K562 (cell line): ENCODE results near the gene TMEM141. TPM values are rescaled to one million over a fixed set of nuclear protein-coding genes. Genes with fewer than 3 reads are reported as not detected.

Experiments
- ATAC-seq: fragments of 200-7000 bp; cut with Tn5 transposase; 3 replicates; pipeline ENCODE4 v1.9.1; 2020; ENCODE audit warnings: moderate library complexity
- BruUV-seq: library from RNA; stranded (reverse); fragments of 400-500 nt; replicated peaks from 2 replicates; lab custom pipeline; 2021; lab: Mats Ljungman, UMichigan
- CTCF ChIA-PET: fragments of 300-600 bp; formaldehyde crosslinking; extraction: SDS; loops from one replicate; lab custom pipeline; 2021; ENCODE audit warnings: low intra/inter-chr PET ratio; lab: Yijun Ruan, JAX
- POLR2A ChIA-PET: fragments of 300-600, 350-650 bp; sonication (Branson Sonifier 250); formaldehyde crosslinking; extraction: SDS; loops from one replicate; lab custom pipeline; 2021; ENCODE audit warnings: antibody characterized with exemption, inconsistent platforms; lab: Yijun Ruan, JAX
- DNase-seq, 4 experiments: peaks; one replicate each; pipeline versions ENCODE4 v3.0.0 to v3.0.0-alpha.2; 2011 to 2018; ENCODE audit warnings: low spot score in 3 of 4, mixed read lengths in 3 of 4; ENCODE audit errors: extremely low read depth in 1 of 4
- FAIRE-seq: peaks from 2 replicates; lab custom pipeline; 2011; peaks lifted over from hg19 to GRCh38; lab: Jason Lieb, UNC
- H2AFZ ChIP-seq: 2 replicates; pipeline ENCODE4 v1.6.0; 2011; ENCODE audit warnings: low read depth, low read length, control low read depth, inconsistent platforms
- H3K27ac ChIP-seq: fragments of 200-600 bp; 3 replicates; pipeline ENCODE4 v1.8.0; 2011; ENCODE audit warnings: low read depth, mild to moderate bottlenecking, control low read depth, inconsistent platforms, low read length, moderate library complexity, mixed read lengths; ENCODE audit errors: extremely low read depth
- H3K27me3 ChIP-seq, 2 experiments: fragments of 300-600 bp in 1 of 2; 2 replicates in 1 of 2; 3 replicates in 1 of 2; pipeline versions ENCODE4 v1.6.0 to v1.8.0; 2011; ENCODE audit warnings: inconsistent platforms in 2 of 2, low read length in 2 of 2, mild to moderate bottlenecking in 1 of 2, mixed read lengths in 1 of 2, moderate library complexity in 1 of 2; ENCODE audit not compliant: control insufficient read depth in 2 of 2, insufficient read depth in 2 of 2
- H3K36me3 ChIP-seq: fragments of 300-600 bp; 3 replicates; pipeline ENCODE4 v1.8.0; 2011; ENCODE audit warnings: mild to moderate bottlenecking, low read length, inconsistent platforms; ENCODE audit not compliant: control insufficient read depth, insufficient read depth
- H3K4me1 ChIP-seq, 2 experiments: fragments of 200-600 bp in 1 of 2; replicated peaks in 1 of 2; 2 replicates in 1 of 2; 3 replicates in 1 of 2; pipeline versions ENCODE4 v1.5.1 to v1.8.0; 2011; ENCODE audit warnings: inconsistent platforms in 2 of 2, low read length in 2 of 2, mild to moderate bottlenecking in 1 of 2, mixed read lengths in 1 of 2, moderate library complexity in 1 of 2; ENCODE audit not compliant: control insufficient read depth in 2 of 2, insufficient read depth in 2 of 2
- H3K4me2 ChIP-seq: 2 replicates; pipeline ENCODE4 v1.6.1; 2011; ENCODE audit warnings: low read length, control low read depth, inconsistent platforms, mixed read lengths; ENCODE audit not compliant: insufficient read depth
- H3K4me3 ChIP-seq: fragments of 200-600 bp; sonication (generic), shearing (Covaris generic); 2 replicates; pipeline ENCODE4 v1.5.1; 2016; ENCODE audit warnings: control low read depth, inconsistent platforms
- H3K79me2 ChIP-seq: fragments of 200-600 bp; 3 replicates; pipeline ENCODE4 v1.8.0; 2011; ENCODE audit warnings: low read length, inconsistent platforms; ENCODE audit not compliant: control insufficient read depth, insufficient read depth
- H3K9ac ChIP-seq, 2 experiments: 2 replicates each; pipeline versions ENCODE4 v1.6.0 to v1.6.1; 2011; ENCODE audit warnings: low read depth in 2 of 2, low read length in 2 of 2, control low read depth in 1 of 2, inconsistent platforms in 1 of 2, mild to moderate bottlenecking in 1 of 2, mixed read lengths in 1 of 2; ENCODE audit not compliant: insufficient read depth in 1 of 2
- H3K9me1 ChIP-seq: one replicate; pipeline ENCODE4 v1.6.0; 2011; ENCODE audit warnings: inconsistent platforms, mild to moderate bottlenecking, low read length, moderate library complexity; ENCODE audit not compliant: control insufficient read depth, insufficient read depth
- H3K9me3 ChIP-seq: replicated peaks from 2 replicates; pipeline ENCODE4 v1.5.1; 2011; ENCODE audit warnings: low read depth, low read length, inconsistent platforms; ENCODE audit not compliant: control insufficient read depth, insufficient read depth
- H4K20me1 ChIP-seq: replicated peaks from 2 replicates; pipeline ENCODE4 v1.6.1; 2011; ENCODE audit warnings: low read length, inconsistent platforms, mixed read lengths; ENCODE audit not compliant: control insufficient read depth, insufficient read depth
- HNRNPL ChIP-seq: fragments of 200-400 bp; formaldehyde crosslinking; IDR thresholded peaks from 2 replicates; pipeline ENCODE4 v1.6.1; 2017; ENCODE audit warnings: low read depth, mild to moderate bottlenecking, low read length
- POLR2G ChIP-seq: fragments of 200-400 bp; formaldehyde crosslinking; IDR thresholded peaks from 2 replicates; pipeline ENCODE4 v1.6.1; 2017; ENCODE audit warnings: low read depth, mild to moderate bottlenecking, antibody characterized with exemption, low read length, moderate library complexity
- RBM22 ChIP-seq: fragments of 200-400 bp; formaldehyde crosslinking; IDR thresholded peaks from 2 replicates; pipeline ENCODE4 v1.6.1; 2018; ENCODE audit warnings: low read length, low read depth; ENCODE audit not compliant: poor library complexity, severe bottlenecking
- ZNF764 ChIP-seq: fragments of 250-450 bp; sonication (Bioruptor Pico); IDR thresholded peaks from 2 replicates; pipeline ENCODE4 v1.4.0; 2020; ENCODE audit warnings: low read depth, mild to moderate bottlenecking, moderate library complexity
- WGBS: fragments of 100-300 bp; shearing (Covaris generic); methylation state at CpG from one replicate; pipeline ENCODE4 v1.1.6; 2016; ENCODE audit warnings: low coverage, mixed read lengths; ENCODE audit not compliant: insufficient coverage; ENCODE audit errors: missing lambda C conversion rate; 5-methylcytosine and 5-hydroxymethylcytosine counted together
- in situ Hi-C: fragments of 300-500 bp; cut with MboI; formaldehyde crosslinking; loops from 4 replicates; pipeline ENCODE4 v1.15.0; 2018; ENCODE audit warnings: inconsistent platforms, mixed read lengths
- intact Hi-C: fragments of 100-400 bp; cut with micrococcal nuclease; formaldehyde crosslinking; loops from 2 replicates; pipeline ENCODE4 v1.14.2; 2022
- polyA plus RNA-seq, 8 experiments: library from polyadenylated mRNA; depleted of rRNA in 4 of 8; stranded (reverse) in 5 of 8; unstranded in 3 of 8; fragments of >200 nt; fragmentation: Nextera tagmentation in 2 of 8; fragmentation: Illumina TruSeq in 1 of 8; extraction: Ambion mirVana in 2 of 8; extraction: Trizol in 1 of 8; gene quantifications; 2 replicates each; pipeline versions ENCODE4 v1.2.1 to v1.2.3, GENCODE V29; 2011 to 2014; ENCODE audit warnings: inconsistent platforms in 1 of 8, missing spikeins in 1 of 8
- total RNA-seq, 7 experiments: library from RNA; depleted of rRNA in 6 of 7; stranded (reverse); fragments of >200 nt in 6 of 7; fragmentation: Illumina TruSeq in 2 of 7; extraction: Trizol in 2 of 7; gene quantifications; 2 replicates each; pipeline versions ENCODE4 v1.2.1 to v1.2.3, GENCODE V29; 2011 to 2021; ENCODE audit warnings: low replicate concordance in 1 of 7
- TF ChIP-seq, protein P1 (sequence below): fragments of 250-450 bp; sonication (Bioruptor Pico); IDR thresholded peaks from 2 replicates; pipeline ENCODE4 v1.4.0; 2020; ENCODE audit warnings: mild to moderate bottlenecking, moderate library complexity, borderline replicate concordance
- TF ChIP-seq, protein P2 (sequence below), 3 experiments: fragments of 200-800 bp in 1 of 3; sonication (Bioruptor generic) in 1 of 3; sonication (generic) in 1 of 3; formaldehyde crosslinking in 1 of 3; IDR thresholded peaks; 2 replicates each; pipeline versions ENCODE4 v1.6.1 to v1.8.0; 2016 to 2022; ENCODE audit warnings: mild to moderate bottlenecking in 2 of 3, missing compliant biosample characterization in 2 of 3, missing genetic modification characterization in 2 of 3, missing genetic modification reagents in 1 of 3

The TMEM141 gene
- total and polyA plus RNA-seq, 9 of the 15 experiments (the other 6 are each of a cell fraction or from before 2014, with no cell fraction given) = 21.5 to 123 (median 74.8) TPM

DNA sequence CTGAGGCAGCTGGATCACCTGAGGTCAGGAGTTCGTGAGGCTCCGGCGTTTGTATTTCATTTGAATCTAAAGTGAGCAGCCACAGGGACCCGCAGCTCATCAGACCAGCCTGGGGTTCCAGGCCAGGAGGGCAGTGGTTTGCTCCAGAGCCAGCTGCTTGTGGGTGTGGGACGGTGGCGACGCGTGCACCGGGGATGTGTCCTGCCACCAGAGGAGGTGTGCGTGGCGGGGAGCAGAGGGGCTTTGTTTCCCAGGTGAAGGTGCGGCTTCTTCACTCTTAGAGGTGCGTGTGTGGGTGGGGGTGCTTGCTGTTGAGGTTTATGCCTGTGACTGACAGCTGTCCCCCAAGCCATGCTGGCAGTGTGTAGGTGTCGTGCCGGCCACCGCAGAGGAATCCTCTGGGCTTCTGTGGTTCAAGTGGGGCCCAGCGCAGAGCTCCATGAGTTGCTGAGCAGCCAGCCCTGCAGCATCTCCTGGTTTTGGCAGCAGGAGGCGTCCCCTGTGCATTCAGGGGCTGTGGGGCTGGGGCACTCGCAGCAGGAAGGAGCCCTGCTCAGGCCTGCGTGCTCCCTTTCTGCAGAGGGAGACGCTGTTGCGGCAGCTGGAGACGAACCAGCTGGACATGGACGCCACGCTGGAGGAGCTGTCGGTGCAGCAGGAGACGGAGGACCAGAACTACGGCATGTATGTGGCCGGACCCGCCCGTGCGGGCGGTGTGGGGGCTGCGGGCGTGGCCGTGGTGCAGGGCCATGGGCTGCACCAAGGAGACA, 44.2 kb downstream of the TMEM141 start (continued):
- TF ChIP-seq, protein P1, sequence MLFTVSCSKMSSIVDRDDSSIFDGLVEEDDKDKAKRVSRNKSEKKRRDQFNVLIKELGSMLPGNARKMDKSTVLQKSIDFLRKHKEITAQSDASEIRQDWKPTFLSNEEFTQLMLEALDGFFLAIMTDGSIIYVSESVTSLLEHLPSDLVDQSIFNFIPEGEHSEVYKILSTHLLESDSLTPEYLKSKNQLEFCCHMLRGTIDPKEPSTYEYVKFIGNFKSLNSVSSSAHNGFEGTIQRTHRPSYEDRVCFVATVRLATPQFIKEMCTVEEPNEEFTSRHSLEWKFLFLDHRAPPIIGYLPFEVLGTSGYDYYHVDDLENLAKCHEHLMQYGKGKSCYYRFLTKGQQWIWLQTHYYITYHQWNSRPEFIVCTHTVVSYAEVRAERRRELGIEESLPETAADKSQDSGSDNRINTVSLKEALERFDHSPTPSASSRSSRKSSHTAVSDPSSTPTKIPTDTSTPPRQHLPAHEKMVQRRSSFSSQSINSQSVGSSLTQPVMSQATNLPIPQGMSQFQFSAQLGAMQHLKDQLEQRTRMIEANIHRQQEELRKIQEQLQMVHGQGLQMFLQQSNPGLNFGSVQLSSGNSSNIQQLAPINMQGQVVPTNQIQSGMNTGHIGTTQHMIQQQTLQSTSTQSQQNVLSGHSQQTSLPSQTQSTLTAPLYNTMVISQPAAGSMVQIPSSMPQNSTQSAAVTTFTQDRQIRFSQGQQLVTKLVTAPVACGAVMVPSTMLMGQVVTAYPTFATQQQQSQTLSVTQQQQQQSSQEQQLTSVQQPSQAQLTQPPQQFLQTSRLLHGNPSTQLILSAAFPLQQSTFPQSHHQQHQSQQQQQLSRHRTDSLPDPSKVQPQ (CRISPR knock-in tag) = no peak
- no peak for TF ChIP-seq ZNF764

DNA sequence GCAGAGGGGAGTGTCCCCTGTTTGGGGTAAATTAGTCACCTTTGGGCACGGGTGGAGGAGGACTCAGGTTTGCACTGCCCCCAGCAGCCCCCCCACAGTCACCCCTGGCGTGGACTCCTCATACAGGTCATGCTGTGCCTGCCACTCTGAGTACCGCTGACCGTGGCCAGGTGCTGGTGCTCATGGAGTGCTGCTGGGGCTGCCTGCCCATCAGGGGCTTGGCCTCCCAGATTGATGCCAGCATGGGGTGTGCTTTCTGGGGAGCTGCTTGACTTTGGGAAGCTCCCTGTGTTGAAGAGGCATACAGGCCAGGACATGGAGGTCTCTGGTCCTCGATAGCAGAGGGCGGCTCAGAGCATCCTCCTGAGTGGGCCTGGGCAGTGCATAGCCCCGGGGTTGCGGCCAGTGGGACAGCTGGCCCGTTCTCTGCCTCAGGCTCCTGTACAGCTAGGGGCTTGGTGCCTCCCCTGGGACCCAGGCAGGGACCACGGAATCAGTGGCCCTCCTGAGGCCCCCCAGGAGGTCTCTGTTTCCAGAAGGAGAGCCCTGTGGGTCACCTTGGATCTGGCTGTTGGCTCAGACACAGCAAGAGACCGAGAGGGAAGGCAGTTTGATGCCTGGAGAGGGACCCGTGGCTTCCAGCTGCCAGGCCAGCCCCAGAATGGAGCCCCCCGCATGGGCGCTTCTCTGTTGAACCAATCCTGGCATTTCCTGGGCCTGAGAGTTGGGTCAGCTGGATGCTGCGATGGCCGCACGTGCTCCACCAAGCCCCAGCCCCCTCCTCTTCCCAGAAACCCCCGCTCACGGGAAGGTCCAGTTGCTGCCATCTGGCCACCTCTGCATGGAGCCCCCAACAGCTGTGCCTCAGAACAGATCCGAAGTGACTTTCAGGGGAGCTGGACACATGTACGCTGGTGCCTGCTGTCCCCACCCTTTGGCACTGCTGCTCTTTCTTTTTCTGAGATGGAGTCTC, 45.1 kb downstream of the TMEM141 start:
- no peaks in the 10 kb centered on the region for H3K9me3 ChIP-seq
- H4K20me1 ChIP-seq = peaks cover 8% of the 10 kb centered on the region; the same call in 1 of the 2 replicates
- FAIRE-seq (no peak), ATAC-seq (no peak), DNase-seq (no peak)
- POLR2A ChIA-PET = interaction anchor here (0.6 to 0.7 kb wide), 2 partner anchors 11 to 379 kb away, joined by 3 to 4 read pairs; no protein-coding TSS in a partner anchor
- in situ Hi-C loops = no loop called here
- intact Hi-C loops = no loop called here
- CTCF ChIA-PET = no interaction called here
- no peak overlapping the region for H2AFZ ChIP-seq
- TF ChIP-seq, protein P2, sequence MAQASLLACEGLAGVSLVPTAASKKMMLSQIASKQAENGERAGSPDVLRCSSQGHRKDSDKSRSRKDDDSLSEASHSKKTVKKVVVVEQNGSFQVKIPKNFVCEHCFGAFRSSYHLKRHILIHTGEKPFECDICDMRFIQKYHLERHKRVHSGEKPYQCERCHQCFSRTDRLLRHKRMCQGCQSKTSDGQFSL (CRISPR knock-in tag; IDR thresholded peaks at IDR 0.05) = 0 out of 2 replicates have a peak, but pooled peaks have one; percentile 25
- TF ChIP-seq, protein P2 (tag; IDR thresholded peaks at IDR 0.05) = no peak
- TF ChIP-seq POLR2G = peak; percentile 47; the same call in 1 of the 2 replicates
- no peak for TF ChIP-seq HNRNPL
- TF ChIP-seq RBM22 = peak; percentile 59
- no peaks in the 10 kb centered on the region for H3K27me3 ChIP-seq
- H3K27ac ChIP-seq = no peak overlapping the region
- no peak overlapping the region; a peak in 1 of 4 replicates for H3K9ac ChIP-seq
- no peaks in the 10 kb centered on the region for H3K79me2 ChIP-seq
- H3K9me1 ChIP-seq = peaks cover 3% of the 10 kb centered on the region
- 85% methylated on average over 12 of the region's 21 CpGs for WGBS
- no peak overlapping the region for H3K4me2 ChIP-seq
- no TSS peak for BruUV-seq
- H3K36me3 ChIP-seq = peaks cover 85% of the 10 kb centered on the region; the same call in 2 of the 3 replicates
- H3K4me1 ChIP-seq = peaks cover 7 to 72% of the 10 kb centered on the region in 2 experiments
- H3K4me3 ChIP-seq = no peak overlapping the region
